OCI-LY1 (cell line): Measurements from ENCODE around the gene TECPR2.

Source experiments
- CTCF ChIP-seq: fragments of 200-600 bp; sonication (generic), shearing (Covaris generic); IDR thresholded peaks from 2 replicates; pipeline ENCODE4 v1.5.1; 2017; ENCODE audit warnings: mild to moderate bottlenecking, antibody characterized with exemption, low read length, moderate library complexity, mixed read lengths
- EZH2 ChIP-seq: fragments of 200-600 bp; sonication (generic), shearing (Covaris generic); IDR thresholded peaks from 2 replicates; pipeline ENCODE4 v1.8.0; 2017; ENCODE audit warnings: borderline replicate concordance, mixed run types, mild to moderate bottlenecking, antibody characterized with exemption, low read length, moderate library complexity, mixed read lengths

GRCh38 chr14:102439556-102439955 lies 76.8 kb downstream of the TECPR2 start:
- no peak for TF ChIP-seq CTCF
- no peak for TF ChIP-seq EZH2
